PFSK-1 (cell line): Measurements from ENCODE around the gene LYL1.

ENCODE experiments used
- FOXP2 ChIP-seq: optimal IDR thresholded peaks from 2 replicates; pipeline ENCODE3; 2011; ENCODE audit warnings: borderline replicate concordance, control low read depth, inconsistent platforms; ENCODE audit not compliant: insufficient read depth; ENCODE audit errors: extremely low read length, extremely low read depth
- POLR2AphosphoS5 ChIP-seq: IDR thresholded peaks from 2 replicates; pipeline ENCODE4 v1.6.1; 2012; ENCODE audit warnings: low read depth, mild to moderate bottlenecking, control low read depth, low read length, moderate library complexity
- SIN3A ChIP-seq: IDR thresholded peaks from 2 replicates; pipeline ENCODE4 v1.6.1; 2012; ENCODE audit warnings: mild to moderate bottlenecking, low read length, moderate library complexity, borderline replicate concordance; ENCODE audit not compliant: insufficient read depth
- TAF1 ChIP-seq: IDR thresholded peaks from 2 replicates; pipeline ENCODE4 v1.6.1; 2012; ENCODE audit warnings: low read length, control low read depth, borderline replicate concordance; ENCODE audit not compliant: insufficient read depth
- TF ChIP-seq, protein P1 (sequence below), 2 experiments: IDR thresholded peaks; 2 replicates each; pipeline versions ENCODE4 v1.6.1 to v1.8.0; 2011 to 2012; ENCODE audit warnings: low read depth in 2 of 2, low read length in 2 of 2, control low read depth in 1 of 2, inconsistent platforms in 1 of 2, mild to moderate bottlenecking in 1 of 2, moderate library complexity in 1 of 2; ENCODE audit not compliant: insufficient read depth in 1 of 2

DNA sequence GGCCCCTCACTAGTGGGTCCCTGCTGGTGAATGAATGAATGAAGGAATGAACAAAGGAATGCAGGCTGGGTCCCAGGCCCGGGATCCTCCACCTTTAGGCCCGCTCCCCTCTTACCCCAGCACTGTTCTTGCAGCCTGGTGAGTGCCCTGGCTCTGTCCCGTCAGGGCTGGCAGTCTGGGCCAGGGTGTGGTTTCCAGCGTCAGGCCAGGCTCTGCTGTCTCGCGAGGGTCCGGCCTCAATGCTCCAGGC lies 317 bp downstream of the LYL1 start:
- TF ChIP-seq, protein P1, sequence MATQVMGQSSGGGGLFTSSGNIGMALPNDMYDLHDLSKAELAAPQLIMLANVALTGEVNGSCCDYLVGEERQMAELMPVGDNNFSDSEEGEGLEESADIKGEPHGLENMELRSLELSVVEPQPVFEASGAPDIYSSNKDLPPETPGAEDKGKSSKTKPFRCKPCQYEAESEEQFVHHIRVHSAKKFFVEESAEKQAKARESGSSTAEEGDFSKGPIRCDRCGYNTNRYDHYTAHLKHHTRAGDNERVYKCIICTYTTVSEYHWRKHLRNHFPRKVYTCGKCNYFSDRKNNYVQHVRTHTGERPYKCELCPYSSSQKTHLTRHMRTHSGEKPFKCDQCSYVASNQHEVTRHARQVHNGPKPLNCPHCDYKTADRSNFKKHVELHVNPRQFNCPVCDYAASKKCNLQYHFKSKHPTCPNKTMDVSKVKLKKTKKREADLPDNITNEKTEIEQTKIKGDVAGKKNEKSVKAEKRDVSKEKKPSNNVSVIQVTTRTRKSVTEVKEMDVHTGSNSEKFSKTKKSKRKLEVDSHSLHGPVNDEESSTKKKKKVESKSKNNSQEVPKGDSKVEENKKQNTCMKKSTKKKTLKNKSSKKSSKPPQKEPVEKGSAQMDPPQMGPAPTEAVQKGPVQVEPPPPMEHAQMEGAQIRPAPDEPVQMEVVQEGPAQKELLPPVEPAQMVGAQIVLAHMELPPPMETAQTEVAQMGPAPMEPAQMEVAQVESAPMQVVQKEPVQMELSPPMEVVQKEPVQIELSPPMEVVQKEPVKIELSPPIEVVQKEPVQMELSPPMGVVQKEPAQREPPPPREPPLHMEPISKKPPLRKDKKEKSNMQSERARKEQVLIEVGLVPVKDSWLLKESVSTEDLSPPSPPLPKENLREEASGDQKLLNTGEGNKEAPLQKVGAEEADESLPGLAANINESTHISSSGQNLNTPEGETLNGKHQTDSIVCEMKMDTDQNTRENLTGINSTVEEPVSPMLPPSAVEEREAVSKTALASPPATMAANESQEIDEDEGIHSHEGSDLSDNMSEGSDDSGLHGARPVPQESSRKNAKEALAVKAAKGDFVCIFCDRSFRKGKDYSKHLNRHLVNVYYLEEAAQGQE (IDR thresholded peaks at IDR 0.05; ENCODE audit: insufficient read depth in 1 of 2, low read depth in 2 of 2, low read length in 2 of 2) = no peak
- TF ChIP-seq POLR2AphosphoS5 (no peak), TAF1 (no peak), SIN3A (no peak), FOXP2 (no peak)
